K562 (cell line): ENCODE measurements around the gene ACADL. TPM values are rescaled to one million over a fixed set of nuclear protein-coding genes. Genes with fewer than 3 reads are reported as not detected.

Source experiments
- ATAC-seq: fragments of 200-7000 bp; cut with Tn5 transposase; 3 replicates; pipeline ENCODE4 v1.9.1; 2020; ENCODE audit warnings: moderate library complexity
- BruUV-seq: library from RNA; stranded (reverse); fragments of 400-500 nt; replicated peaks from 2 replicates; lab custom pipeline; 2021; lab: Mats Ljungman, UMichigan
- CTCF ChIA-PET: fragments of 300-600 bp; formaldehyde crosslinking; extraction: SDS; loops from one replicate; lab custom pipeline; 2021; ENCODE audit warnings: low intra/inter-chr PET ratio; lab: Yijun Ruan, JAX
- POLR2A ChIA-PET: fragments of 300-600, 350-650 bp; sonication (Branson Sonifier 250); formaldehyde crosslinking; extraction: SDS; loops from one replicate; lab custom pipeline; 2021; ENCODE audit warnings: antibody characterized with exemption, inconsistent platforms; lab: Yijun Ruan, JAX
- DNase-seq, 4 experiments: peaks; one replicate each; pipeline versions ENCODE4 v3.0.0 to v3.0.0-alpha.2; 2011 to 2018; ENCODE audit warnings: low spot score in 3 of 4, mixed read lengths in 3 of 4; ENCODE audit errors: extremely low read depth in 1 of 4
- FAIRE-seq: peaks from 2 replicates; lab custom pipeline; 2011; peaks lifted over from hg19 to GRCh38; lab: Jason Lieb, UNC
- H2AFZ ChIP-seq: 2 replicates; pipeline ENCODE4 v1.6.0; 2011; ENCODE audit warnings: low read depth, low read length, control low read depth, inconsistent platforms
- H3K27ac ChIP-seq: fragments of 200-600 bp; 3 replicates; pipeline ENCODE4 v1.8.0; 2011; ENCODE audit warnings: low read depth, mild to moderate bottlenecking, control low read depth, inconsistent platforms, low read length, moderate library complexity, mixed read lengths; ENCODE audit errors: extremely low read depth
- H3K27me3 ChIP-seq, 2 experiments: fragments of 300-600 bp in 1 of 2; 2 replicates in 1 of 2; 3 replicates in 1 of 2; pipeline versions ENCODE4 v1.6.0 to v1.8.0; 2011; ENCODE audit warnings: inconsistent platforms in 2 of 2, low read length in 2 of 2, mild to moderate bottlenecking in 1 of 2, mixed read lengths in 1 of 2, moderate library complexity in 1 of 2; ENCODE audit not compliant: control insufficient read depth in 2 of 2, insufficient read depth in 2 of 2
- H3K36me3 ChIP-seq: fragments of 300-600 bp; 3 replicates; pipeline ENCODE4 v1.8.0; 2011; ENCODE audit warnings: mild to moderate bottlenecking, low read length, inconsistent platforms; ENCODE audit not compliant: control insufficient read depth, insufficient read depth
- H3K4me1 ChIP-seq, 2 experiments: fragments of 200-600 bp in 1 of 2; replicated peaks in 1 of 2; 2 replicates in 1 of 2; 3 replicates in 1 of 2; pipeline versions ENCODE4 v1.5.1 to v1.8.0; 2011; ENCODE audit warnings: inconsistent platforms in 2 of 2, low read length in 2 of 2, mild to moderate bottlenecking in 1 of 2, mixed read lengths in 1 of 2, moderate library complexity in 1 of 2; ENCODE audit not compliant: control insufficient read depth in 2 of 2, insufficient read depth in 2 of 2
- H3K4me2 ChIP-seq: 2 replicates; pipeline ENCODE4 v1.6.1; 2011; ENCODE audit warnings: low read length, control low read depth, inconsistent platforms, mixed read lengths; ENCODE audit not compliant: insufficient read depth
- H3K4me3 ChIP-seq: fragments of 200-600 bp; sonication (generic), shearing (Covaris generic); 2 replicates; pipeline ENCODE4 v1.5.1; 2016; ENCODE audit warnings: control low read depth, inconsistent platforms
- H3K79me2 ChIP-seq: fragments of 200-600 bp; 3 replicates; pipeline ENCODE4 v1.8.0; 2011; ENCODE audit warnings: low read length, inconsistent platforms; ENCODE audit not compliant: control insufficient read depth, insufficient read depth
- H3K9ac ChIP-seq, 2 experiments: 2 replicates each; pipeline versions ENCODE4 v1.6.0 to v1.6.1; 2011; ENCODE audit warnings: low read depth in 2 of 2, low read length in 2 of 2, control low read depth in 1 of 2, inconsistent platforms in 1 of 2, mild to moderate bottlenecking in 1 of 2, mixed read lengths in 1 of 2; ENCODE audit not compliant: insufficient read depth in 1 of 2
- H3K9me1 ChIP-seq: one replicate; pipeline ENCODE4 v1.6.0; 2011; ENCODE audit warnings: inconsistent platforms, mild to moderate bottlenecking, low read length, moderate library complexity; ENCODE audit not compliant: control insufficient read depth, insufficient read depth
- H3K9me3 ChIP-seq: replicated peaks from 2 replicates; pipeline ENCODE4 v1.5.1; 2011; ENCODE audit warnings: low read depth, low read length, inconsistent platforms; ENCODE audit not compliant: control insufficient read depth, insufficient read depth
- H4K20me1 ChIP-seq: replicated peaks from 2 replicates; pipeline ENCODE4 v1.6.1; 2011; ENCODE audit warnings: low read length, inconsistent platforms, mixed read lengths; ENCODE audit not compliant: control insufficient read depth, insufficient read depth
- CREB3 ChIP-seq: fragments of 450-650 bp; conservative IDR thresholded peaks from 2 replicates; pipeline ENCODE4 v1.6.1; 2016; ENCODE audit warnings: missing genetic modification characterization, low read depth, mild to moderate bottlenecking, missing compliant biosample characterization, moderate library complexity
- E2F6 ChIP-seq, 2 experiments: IDR thresholded peaks; 2 replicates each; pipeline ENCODE4 v1.6.1; 2011; ENCODE audit warnings: borderline replicate concordance in 1 of 2, control low read depth in 1 of 2, low read depth in 1 of 2, low read length in 1 of 2, mild to moderate bottlenecking in 1 of 2, mixed read lengths in 1 of 2, moderate library complexity in 1 of 2; ENCODE audit not compliant: insufficient read depth in 1 of 2, insufficient read length in 1 of 2, poor library complexity in 1 of 2, severe bottlenecking in 1 of 2; ENCODE audit errors: extremely low read depth in 1 of 2
- ETS1 ChIP-seq: conservative IDR thresholded peaks from 2 replicates; pipeline ENCODE4 v1.6.1; 2011; ENCODE audit warnings: low read depth, mild to moderate bottlenecking, low read length; ENCODE audit not compliant: control insufficient read depth
- FOXJ2 ChIP-seq: fragments of 200-800 bp; sonication (Bioruptor generic); IDR thresholded peaks from 2 replicates; pipeline ENCODE4 v1.6.1; 2016; ENCODE audit warnings: missing genetic modification characterization, missing compliant biosample characterization
- FOXM1 ChIP-seq, 2 experiments: fragments of 450-650 bp in 1 of 2; sonication (generic) in 1 of 2; formaldehyde crosslinking in 1 of 2; IDR thresholded peaks; 2 replicates each; pipeline versions ENCODE4 v1.6.1 to v1.9.0; 2017 to 2022; ENCODE audit warnings: low read depth in 2 of 2, mild to moderate bottlenecking in 2 of 2, missing genetic modification reagents in 1 of 2, moderate library complexity in 1 of 2
- KDM2B ChIP-seq: fragments of 250-450 bp; sonication (Bioruptor Pico); IDR thresholded peaks from 2 replicates; pipeline ENCODE4 v1.8.0; 2021; ENCODE audit warnings: mild to moderate bottlenecking, moderate library complexity
- NFYB ChIP-seq: IDR thresholded peaks from 2 replicates; pipeline ENCODE4 v1.6.1; 2011; ENCODE audit warnings: mild to moderate bottlenecking, moderate library complexity; ENCODE audit not compliant: insufficient read length; ENCODE audit errors: extremely low read depth
- POLR2A ChIP-seq: fragments of 450-650 bp; conservative IDR thresholded peaks from 2 replicates; pipeline ENCODE4 v1.6.1; 2016
- POLR2G ChIP-seq: fragments of 200-400 bp; formaldehyde crosslinking; IDR thresholded peaks from 2 replicates; pipeline ENCODE4 v1.6.1; 2017; ENCODE audit warnings: low read depth, mild to moderate bottlenecking, antibody characterized with exemption, low read length, moderate library complexity
- RBBP5 ChIP-seq: fragments of 200-600 bp; sonication (generic); IDR thresholded peaks from 2 replicates; pipeline ENCODE4 v1.6.1; 2012; ENCODE audit warnings: borderline replicate concordance, mild to moderate bottlenecking, low read length, control low read depth, inconsistent platforms; ENCODE audit not compliant: insufficient read depth, poor library complexity, severe bottlenecking
- TBP ChIP-seq: optimal IDR thresholded peaks from 2 replicates; pipeline ENCODE3; 2011; ENCODE audit warnings: low read depth, low read length, improper control_type of control experiment
- VEZF1 ChIP-seq: fragments of 200-800 bp; sonication (Bioruptor generic); IDR thresholded peaks from 2 replicates; pipeline ENCODE4 v1.6.1; 2017; ENCODE audit warnings: missing genetic modification characterization, missing compliant biosample characterization
- ZFX ChIP-seq: sonication (generic); formaldehyde crosslinking; IDR thresholded peaks from 2 replicates; pipeline ENCODE4 v1.8.0; 2022; ENCODE audit warnings: mild to moderate bottlenecking, missing genetic modification reagents, moderate library complexity
- WGBS: fragments of 100-300 bp; shearing (Covaris generic); methylation state at CpG from one replicate; pipeline ENCODE4 v1.1.6; 2016; ENCODE audit warnings: low coverage, mixed read lengths; ENCODE audit not compliant: insufficient coverage; ENCODE audit errors: missing lambda C conversion rate; 5-methylcytosine and 5-hydroxymethylcytosine counted together
- in situ Hi-C: fragments of 300-500 bp; cut with MboI; formaldehyde crosslinking; loops from 4 replicates; pipeline ENCODE4 v1.15.0; 2018; ENCODE audit warnings: inconsistent platforms, mixed read lengths
- intact Hi-C: fragments of 100-400 bp; cut with micrococcal nuclease; formaldehyde crosslinking; loops from 2 replicates; pipeline ENCODE4 v1.14.2; 2022
- polyA plus RNA-seq, 8 experiments: library from polyadenylated mRNA; depleted of rRNA in 4 of 8; stranded (reverse) in 5 of 8; unstranded in 3 of 8; fragments of >200 nt; fragmentation: Nextera tagmentation in 2 of 8; fragmentation: Illumina TruSeq in 1 of 8; extraction: Ambion mirVana in 2 of 8; extraction: Trizol in 1 of 8; gene quantifications; 2 replicates each; pipeline versions ENCODE4 v1.2.1 to v1.2.3, GENCODE V29; 2011 to 2014; ENCODE audit warnings: inconsistent platforms in 1 of 8, missing spikeins in 1 of 8
- total RNA-seq, 7 experiments: library from RNA; depleted of rRNA in 6 of 7; stranded (reverse); fragments of >200 nt in 6 of 7; fragmentation: Illumina TruSeq in 2 of 7; extraction: Trizol in 2 of 7; gene quantifications; 2 replicates each; pipeline versions ENCODE4 v1.2.1 to v1.2.3, GENCODE V29; 2011 to 2021; ENCODE audit warnings: low replicate concordance in 1 of 7

ACADL gene
- total and polyA plus RNA-seq, 9 of the 15 experiments (the other 6 are each of a cell fraction or from before 2014, with no cell fraction given), result 0.07 TPM; not detected in 8

GRCh38 chr2:210171309-210172218 lies 53.7 kb downstream of the ACADL start, which contains the start of gene KANSL1L:
Gene KANSL1L (minus strand): TSS chr2:210171409. CDS start chr2:210154582, 16,827 bp downstream.
- peak within 1 kb of the TSS; percentile 91 for H3K4me2 ChIP-seq
- intact Hi-C loops, result loop anchor here (5.0 kb wide), 2 partner anchors 99 to 184 kb away; no protein-coding TSS in a partner anchor
- H3K27ac ChIP-seq, result peak within 1 kb of the TSS; percentile 85
- no peaks in the 10 kb centered on the region for H3K9me3 ChIP-seq
- peaks cover 14% of the 10 kb centered on the region; the same call in 2 of the 3 replicates for H3K79me2 ChIP-seq
- DNase-seq (peak; percentile 85 to 93 (median 88)), ATAC-seq (peak; percentile 89), FAIRE-seq (peak; percentile 78)
- ChIA-PET CTCF (interaction anchor here (0.7 kb wide), 1 partner anchor 710 kb away, joined by 3 read pairs; no protein-coding TSS in a partner anchor), POLR2A (no interaction called here)
- H2AFZ ChIP-seq, result peak within 1 kb of the TSS; percentile 93
- H4K20me1 ChIP-seq, result no peaks in the 10 kb centered on the region
- 2% methylated on average over 21 of the region's 67 CpGs for WGBS
- peak within 1 kb of the TSS; percentile 83 to 95 for H3K9ac ChIP-seq
- no peaks in the 10 kb centered on the region for H3K4me1 ChIP-seq
- in situ Hi-C loops, result no loop called here
- H3K36me3 ChIP-seq, result no peaks in the 10 kb centered on the region
- peak within 1 kb of the TSS; percentile 72 for H3K4me3 ChIP-seq
- BruUV-seq, result no TSS peak
- H3K9me1 ChIP-seq, result no peaks in the 10 kb centered on the region
- no peaks in the 10 kb centered on the region for H3K27me3 ChIP-seq
- TF ChIP-seq POLR2A (0 out of 2 replicates have a peak, but pooled peaks have one; percentile 43), E2F6 (IDR thresholded peaks at IDR 0.05; ENCODE audit: borderline replicate concordance in 1 of 2, extremely low read depth in 1 of 2, insufficient read depth in 1 of 2, insufficient read length in 1 of 2, low read depth in 1 of 2, low read length in 1 of 2, poor library complexity in 1 of 2, severe bottlenecking in 1 of 2) (peak in 1 of 2 experiments; percentile 48), ZFX (CRISPR knock-in tag) (peak; percentile 40; the same call in 1 of the 2 replicates), FOXM1 (IDR thresholded peaks at IDR 0.05; ENCODE audit: low read depth) (no peak), FOXM1 (CRISPR knock-in tag; IDR thresholded peaks at IDR 0.05; ENCODE audit: low read depth) (no peak), FOXJ2 (tag) (0 out of 2 replicates have a peak, but pooled peaks have one; percentile 10), TBP (peak; percentile 35), CREB3 (tag) (no peak), POLR2G (peak; percentile 82), NFYB (no peak), KDM2B (0 out of 2 replicates have a peak, but pooled peaks have one; percentile 6), ETS1 (no peak), VEZF1 (CRISPR knock-in tag) (peak; percentile 40; the same call in 1 of the 2 replicates), RBBP5 (no peak)
